ENCODE measurements around the gene TENT4B.
A peak's percentile ranks its signal among the peaks of the same experiment; 100 is the strongest.

The TENT4B gene

DNA sequence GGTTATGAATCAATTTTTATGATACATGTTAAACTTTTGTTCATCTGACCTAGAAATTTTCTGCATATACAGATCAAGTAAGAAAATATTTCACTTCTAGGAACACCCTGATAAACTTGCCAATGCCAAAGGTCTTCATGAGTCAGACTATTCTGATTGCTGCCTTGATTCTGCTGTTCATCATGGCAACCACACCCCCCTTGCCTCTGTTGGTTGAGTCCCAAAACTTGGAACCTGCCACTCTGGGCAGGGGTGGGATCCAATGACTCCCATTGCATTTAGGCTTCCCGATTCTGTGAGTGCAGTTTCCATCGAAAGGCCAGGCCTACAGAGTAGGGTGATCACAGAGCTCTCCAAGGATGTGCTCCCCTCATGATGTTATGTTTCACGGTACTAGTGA is 15.8 kb upstream of the TENT4B start:
- Histone ChIP-seq H3K36me3 (ENCODE audit: control insufficient read depth, insufficient read depth, low read length) (no peaks in the 10 kb centered on the region), H3K4me3 (ENCODE audit: low read length) (no peak overlapping the region), H3K9ac (ENCODE audit: low read length) (no peak overlapping the region), H3K4me1 (ENCODE audit: control insufficient read depth, insufficient read depth, low read length) (peaks cover 20% of the 10 kb centered on the region), H3K9me3 (ENCODE audit: control insufficient read depth, low read length) (no peaks in the 10 kb centered on the region), H3K27me3 (ENCODE audit: control insufficient read depth, insufficient read depth, low read length) (no peaks in the 10 kb centered on the region)

- H3K9me3 ChIP-seq (ENCODE audit: control insufficient read depth, low read length) = no peaks in the 10 kb centered on the region
- H3K27me3 ChIP-seq (ENCODE audit: control insufficient read depth, insufficient read depth, low read length) = no peaks in the 10 kb centered on the region
- no peaks in the 10 kb centered on the region for H3K36me3 ChIP-seq (ENCODE audit: control insufficient read depth, insufficient read depth, low read length)
- H3K9ac ChIP-seq (ENCODE audit: low read length) = no peak overlapping the region
- H3K4me3 ChIP-seq (ENCODE audit: low read length) = no peak overlapping the region
- peaks cover 20% of the 10 kb centered on the region for H3K4me1 ChIP-seq (ENCODE audit: control insufficient read depth, insufficient read depth, low read length)
These were observed 13.5 kb upstream of the TENT4B start for GRCh38 chr16:50139580-50139979.

- no peaks in the 10 kb centered on the region for H3K36me3 ChIP-seq (ENCODE audit: control insufficient read depth, insufficient read depth, low read length)
- no peaks in the 10 kb centered on the region for H3K9me3 ChIP-seq (ENCODE audit: control insufficient read depth, low read length)
- no peak overlapping the region for H3K9ac ChIP-seq (ENCODE audit: low read length)
- no peaks in the 10 kb centered on the region for H3K4me1 ChIP-seq (ENCODE audit: control insufficient read depth, insufficient read depth, low read length)
- H3K27me3 ChIP-seq (ENCODE audit: control insufficient read depth, insufficient read depth, low read length) = no peaks in the 10 kb centered on the region
- H3K4me3 ChIP-seq (ENCODE audit: low read length) = no peak overlapping the region
These were observed 8.9 kb upstream of the TENT4B start for GRCh38 chr16:50144211-50144610.

DNA sequence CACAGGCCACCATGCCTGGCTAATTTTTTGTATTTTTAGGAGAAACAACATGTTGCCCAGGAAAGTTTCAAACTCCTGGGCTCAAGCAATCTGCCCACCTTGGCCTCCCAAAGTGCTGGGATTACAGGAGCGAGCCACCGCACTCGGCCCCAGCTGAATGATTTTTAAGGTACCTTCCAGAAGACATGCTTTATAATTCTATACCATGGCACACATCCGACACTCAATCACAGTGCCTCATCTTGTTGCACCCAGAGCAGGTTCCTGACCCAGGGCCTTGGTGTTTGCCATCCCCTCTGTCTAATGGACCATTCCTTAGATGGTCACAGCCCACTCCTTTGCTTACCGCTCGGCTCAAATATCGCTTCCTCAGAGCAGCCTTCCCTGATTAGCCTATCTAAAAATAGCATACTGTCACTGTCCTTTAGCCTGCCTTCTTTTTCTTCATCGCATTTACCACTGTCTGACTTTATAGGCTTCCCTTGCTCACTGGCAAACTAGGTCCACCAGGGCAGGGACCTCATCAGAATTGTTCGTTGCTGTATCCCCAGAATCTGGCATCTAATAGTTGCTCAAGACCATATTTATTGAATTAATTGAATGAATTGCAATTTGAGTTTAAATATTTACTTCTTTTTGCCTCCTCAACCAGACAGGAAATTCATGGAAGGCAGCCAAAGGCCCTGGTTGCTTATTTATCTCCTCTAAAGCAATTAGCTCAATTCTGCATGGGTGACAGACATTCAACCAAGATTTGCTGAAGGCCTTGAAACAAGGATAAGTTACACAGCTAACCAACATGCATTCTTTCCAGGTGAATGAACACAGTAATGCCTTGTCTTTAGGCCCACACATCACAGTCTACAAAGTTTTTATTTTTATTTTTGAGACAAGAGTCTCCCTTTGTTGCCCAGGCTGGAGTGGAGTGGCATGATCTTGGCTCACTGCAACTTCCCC is 6.3 kb upstream of the TENT4B start:
- no peaks in the 10 kb centered on the region for H3K9me3 ChIP-seq (ENCODE audit: control insufficient read depth, low read length)
- no peak overlapping the region for H3K4me3 ChIP-seq (ENCODE audit: low read length)
- H3K9ac ChIP-seq (ENCODE audit: low read length) = no peak overlapping the region
- H3K36me3 ChIP-seq (ENCODE audit: control insufficient read depth, insufficient read depth, low read length) = no peaks in the 10 kb centered on the region
- H3K4me1 ChIP-seq (ENCODE audit: control insufficient read depth, insufficient read depth, low read length) = no peaks in the 10 kb centered on the region
- no peaks in the 10 kb centered on the region for H3K27me3 ChIP-seq (ENCODE audit: control insufficient read depth, insufficient read depth, low read length)

- H3K4me3 ChIP-seq (ENCODE audit: low read length) = no peak overlapping the region
- peaks cover 12% of the 10 kb centered on the region for H3K4me1 ChIP-seq (ENCODE audit: control insufficient read depth, insufficient read depth, low read length)
- H3K27me3 ChIP-seq (ENCODE audit: control insufficient read depth, insufficient read depth, low read length) = no peaks in the 10 kb centered on the region
- no peaks in the 10 kb centered on the region for H3K36me3 ChIP-seq (ENCODE audit: control insufficient read depth, insufficient read depth, low read length)
- H3K9ac ChIP-seq (ENCODE audit: low read length) = no peak overlapping the region
- no peaks in the 10 kb centered on the region for H3K9me3 ChIP-seq (ENCODE audit: control insufficient read depth, low read length)
These were observed 1.8 kb upstream of the TENT4B start for GRCh38 chr16:50151322-50151721.

GRCh38 chr16:50151756-50152155 is 1.4 kb upstream of the TENT4B start:
- peaks cover 12% of the 10 kb centered on the region for H3K4me1 ChIP-seq (ENCODE audit: control insufficient read depth, insufficient read depth, low read length)
- H3K9me3 ChIP-seq (ENCODE audit: control insufficient read depth, low read length) = no peaks in the 10 kb centered on the region
- no peak overlapping the region for H3K9ac ChIP-seq (ENCODE audit: low read length)
- H3K36me3 ChIP-seq (ENCODE audit: control insufficient read depth, insufficient read depth, low read length) = no peaks in the 10 kb centered on the region
- no peak overlapping the region for H3K4me3 ChIP-seq (ENCODE audit: low read length)
- H3K27me3 ChIP-seq (ENCODE audit: control insufficient read depth, insufficient read depth, low read length) = no peaks in the 10 kb centered on the region

DNA sequence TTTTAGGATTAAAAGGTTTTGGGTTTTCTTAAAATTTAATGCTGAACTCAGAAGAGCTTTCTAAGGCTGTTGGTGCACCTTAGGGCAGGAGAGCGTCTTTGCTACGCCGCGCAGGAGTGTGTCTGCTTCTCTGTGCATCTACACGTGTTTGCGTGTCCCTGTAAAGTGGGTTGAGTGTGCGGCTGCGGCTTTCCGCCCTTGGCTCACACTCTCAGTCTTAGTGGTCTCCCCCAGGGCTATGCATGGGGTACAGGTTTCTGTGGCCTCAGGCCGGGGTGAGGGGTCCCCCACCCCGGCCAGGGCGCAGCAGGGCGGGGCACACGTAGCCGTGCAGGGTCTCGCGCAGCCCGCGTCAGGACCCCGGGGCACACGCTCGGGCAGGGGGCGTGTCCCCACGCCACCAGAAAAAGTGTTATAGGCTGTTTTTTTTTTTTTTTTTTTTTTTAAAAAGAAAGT is 727 bp upstream of the TENT4B start:
- Histone ChIP-seq H3K4me3 (ENCODE audit: low read length) (peak overlapping the region; percentile 42), H3K9ac (ENCODE audit: low read length) (peak overlapping the region; percentile 66), H3K4me1 (ENCODE audit: control insufficient read depth, insufficient read depth, low read length) (peaks cover 12% of the 10 kb centered on the region), H3K9me3 (ENCODE audit: control insufficient read depth, low read length) (no peaks in the 10 kb centered on the region), H3K27me3 (ENCODE audit: control insufficient read depth, insufficient read depth, low read length) (no peaks in the 10 kb centered on the region), H3K36me3 (ENCODE audit: control insufficient read depth, insufficient read depth, low read length) (no peaks in the 10 kb centered on the region)

- Histone ChIP-seq H3K4me1 (ENCODE audit: control insufficient read depth, insufficient read depth, low read length) (peaks cover 12% of the 10 kb centered on the region), H3K9ac (ENCODE audit: low read length) (peak overlapping the region; percentile 74), H3K27me3 (ENCODE audit: control insufficient read depth, insufficient read depth, low read length) (no peaks in the 10 kb centered on the region), H3K4me3 (ENCODE audit: low read length) (peak overlapping the region; percentile 66), H3K36me3 (ENCODE audit: control insufficient read depth, insufficient read depth, low read length) (no peaks in the 10 kb centered on the region), H3K9me3 (ENCODE audit: control insufficient read depth, low read length) (no peaks in the 10 kb centered on the region)
These were observed 702 bp downstream of the TENT4B start for GRCh38 chr16:50153596-50154419.

DNA sequence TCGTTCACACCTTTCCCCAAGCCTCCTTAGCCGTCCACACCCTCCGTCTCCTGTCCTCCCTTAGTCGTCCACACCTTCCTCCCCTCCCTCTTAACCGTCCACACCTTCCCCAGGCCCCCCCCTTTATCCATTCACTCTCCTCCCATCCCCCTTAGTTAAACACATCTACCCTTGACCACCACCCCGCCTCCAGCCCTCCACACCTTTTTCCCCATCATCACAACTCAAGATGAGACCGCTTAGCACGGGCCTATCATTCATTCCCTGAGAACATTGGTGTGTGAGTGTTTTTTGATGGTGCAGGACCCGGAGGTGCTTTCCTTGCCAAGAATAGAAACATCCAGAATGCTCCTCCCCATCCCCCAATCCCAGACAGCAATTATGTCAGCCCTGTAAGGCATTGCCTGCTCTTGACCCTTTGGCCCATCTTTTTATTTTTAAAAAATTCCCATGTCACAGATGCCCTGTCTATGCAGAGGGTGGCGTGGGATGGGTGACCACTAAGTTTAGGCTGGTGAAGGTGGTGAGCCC is 1.4 kb downstream of the TENT4B start:
- Histone ChIP-seq H3K4me1 (ENCODE audit: control insufficient read depth, insufficient read depth, low read length) (peaks cover 12% of the 10 kb centered on the region), H3K36me3 (ENCODE audit: control insufficient read depth, insufficient read depth, low read length) (no peaks in the 10 kb centered on the region), H3K27me3 (ENCODE audit: control insufficient read depth, insufficient read depth, low read length) (no peaks in the 10 kb centered on the region), H3K4me3 (ENCODE audit: low read length) (peak overlapping the region; percentile 66), H3K9ac (ENCODE audit: low read length) (peak overlapping the region; percentile 74), H3K9me3 (ENCODE audit: control insufficient read depth, low read length) (no peaks in the 10 kb centered on the region)

DNA sequence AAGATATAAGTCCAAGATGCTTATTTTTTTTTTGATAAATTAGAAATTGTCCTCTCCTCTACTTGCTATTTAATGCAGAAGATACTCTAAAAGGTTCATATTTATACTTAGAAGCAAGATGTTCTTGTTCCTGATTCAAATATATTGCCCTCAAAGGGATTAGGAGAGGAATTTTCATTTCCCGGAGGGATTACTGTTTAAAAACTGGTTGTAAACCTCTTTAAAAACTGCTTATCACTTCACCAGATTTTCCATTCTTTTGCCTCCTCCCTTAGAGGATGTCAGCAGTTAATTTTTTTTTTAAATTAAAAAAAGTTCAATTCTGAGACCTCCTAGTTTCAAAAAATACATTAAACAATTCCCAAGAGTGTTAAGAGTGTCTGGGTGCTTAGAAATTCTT is 2.8 kb downstream of the TENT4B start:
- Histone ChIP-seq H3K27me3 (ENCODE audit: control insufficient read depth, insufficient read depth, low read length) (no peaks in the 10 kb centered on the region), H3K4me1 (ENCODE audit: control insufficient read depth, insufficient read depth, low read length) (peaks cover 12% of the 10 kb centered on the region), H3K9ac (ENCODE audit: low read length) (no peak overlapping the region), H3K36me3 (ENCODE audit: control insufficient read depth, insufficient read depth, low read length) (no peaks in the 10 kb centered on the region), H3K4me3 (ENCODE audit: low read length) (no peak overlapping the region), H3K9me3 (ENCODE audit: control insufficient read depth, low read length) (no peaks in the 10 kb centered on the region)

- no peaks in the 10 kb centered on the region for H3K36me3 ChIP-seq (ENCODE audit: control insufficient read depth, insufficient read depth, low read length)
- no peaks in the 10 kb centered on the region for H3K9me3 ChIP-seq (ENCODE audit: control insufficient read depth, low read length)
- no peaks in the 10 kb centered on the region for H3K27me3 ChIP-seq (ENCODE audit: control insufficient read depth, insufficient read depth, low read length)
- H3K4me1 ChIP-seq (ENCODE audit: control insufficient read depth, insufficient read depth, low read length) = peaks cover 12% of the 10 kb centered on the region
- H3K4me3 ChIP-seq (ENCODE audit: low read length) = no peak overlapping the region
- no peak overlapping the region for H3K9ac ChIP-seq (ENCODE audit: low read length)
These were observed 3.5 kb downstream of the TENT4B start for GRCh38 chr16:50156590-50156989.
